H9 (cell line): ENCODE data around the gene SH3GLB2. TPM values are rescaled to one million over a fixed set of nuclear protein-coding genes. Genes with fewer than 3 reads are reported as not detected.

Experiments used
- DNase-seq: peaks from one replicate; pipeline ENCODE4 v3.0.0-alpha.2; 2017
- H2AFZ ChIP-seq: one replicate; pipeline ENCODE4 v1.6.1; 2013; ENCODE audit warnings: mild to moderate bottlenecking, low read length, control low read depth, moderate library complexity
- H2AK5ac ChIP-seq: 2 replicates; pipeline ENCODE4 v1.6.1; 2013; ENCODE audit warnings: low read length, control low read depth, mixed read lengths; ENCODE audit not compliant: insufficient read length
- H2BK120ac ChIP-seq: one replicate; pipeline ENCODE4 v1.6.1; 2013; ENCODE audit warnings: low read depth, mild to moderate bottlenecking, low read length, control low read depth, inconsistent platforms; ENCODE audit not compliant: poor library complexity, severe bottlenecking
- H2BK12ac ChIP-seq: 2 replicates; pipeline ENCODE4 v1.6.1; 2013; ENCODE audit warnings: low read length, control low read depth, mixed read lengths, low read depth; ENCODE audit not compliant: insufficient read length
- H2BK15ac ChIP-seq: 2 replicates; pipeline ENCODE4 v1.6.1; 2013; ENCODE audit warnings: low read depth, low read length, control low read depth
- H2BK20ac ChIP-seq: one replicate; pipeline ENCODE4 v1.6.1; 2013; ENCODE audit warnings: low read depth, mild to moderate bottlenecking, low read length, control low read depth, inconsistent platforms; ENCODE audit not compliant: poor library complexity, severe bottlenecking
- H2BK5ac ChIP-seq: 2 replicates; pipeline ENCODE4 v1.6.1; 2013; ENCODE audit warnings: low read length, control low read depth, mixed read lengths; ENCODE audit not compliant: insufficient read length
- H3K14ac ChIP-seq: 2 replicates; pipeline ENCODE4 v1.6.1; 2013; ENCODE audit warnings: low read length, control low read depth; ENCODE audit not compliant: insufficient read depth
- H3K18ac ChIP-seq: 2 replicates; pipeline ENCODE4 v1.6.1; 2013; ENCODE audit warnings: low read depth, mild to moderate bottlenecking, mixed read lengths, low read length, control low read depth; ENCODE audit not compliant: insufficient read length
- H3K23ac ChIP-seq: 2 replicates; pipeline ENCODE4 v1.6.1; 2013; ENCODE audit warnings: low read length, control low read depth, mixed read lengths, low read depth; ENCODE audit not compliant: insufficient read length
- H3K23me2 ChIP-seq: 2 replicates; pipeline ENCODE4 v1.6.1; 2013; ENCODE audit warnings: low read depth, mild to moderate bottlenecking, mixed read lengths, low read length, control low read depth; ENCODE audit not compliant: insufficient read length, poor library complexity, severe bottlenecking
- H3K27ac ChIP-seq: 2 replicates; pipeline ENCODE4 v1.5.1; 2013; ENCODE audit warnings: low read length, control low read depth, mixed read lengths, low read depth; ENCODE audit not compliant: insufficient read length
- H3K27me3 ChIP-seq: 2 replicates; pipeline ENCODE4 v1.6.1; 2013; ENCODE audit warnings: low read length, control low read depth, inconsistent platforms; ENCODE audit not compliant: insufficient read depth
- H3K4ac ChIP-seq: 2 replicates; pipeline ENCODE4 v1.6.1; 2013; ENCODE audit warnings: low read depth, mild to moderate bottlenecking, control low read depth, inconsistent platforms, low read length, moderate library complexity
- H3K4me1 ChIP-seq: 2 replicates; pipeline ENCODE4 v1.6.1; 2013; ENCODE audit warnings: low read length, control low read depth, inconsistent platforms; ENCODE audit not compliant: insufficient read depth
- H3K4me2 ChIP-seq: 2 replicates; pipeline ENCODE4 v1.6.1; 2013; ENCODE audit warnings: low read length, control low read depth, mixed read lengths; ENCODE audit not compliant: insufficient read length, insufficient read depth
- H3K56ac ChIP-seq: 2 replicates; pipeline ENCODE4 v1.6.1; 2013; ENCODE audit warnings: low read depth, mild to moderate bottlenecking, mixed read lengths, low read length, control low read depth; ENCODE audit not compliant: insufficient read length
- H3K79me1 ChIP-seq: 2 replicates; pipeline ENCODE4 v1.6.1; 2013; ENCODE audit warnings: low read depth, mild to moderate bottlenecking, moderate library complexity, low read length, control low read depth, inconsistent platforms; ENCODE audit not compliant: insufficient read depth, poor library complexity, severe bottlenecking
- H3K79me2 ChIP-seq: 2 replicates; pipeline ENCODE4 v1.6.1; 2013; ENCODE audit warnings: low read length, control low read depth, inconsistent platforms; ENCODE audit not compliant: insufficient read depth
- H3K9ac ChIP-seq: 2 replicates; pipeline ENCODE4 v1.6.1; 2013; ENCODE audit warnings: low read length, control low read depth, mixed read lengths; ENCODE audit not compliant: insufficient read length; ENCODE audit errors: extremely low read depth
- H3K9me3 ChIP-seq: one replicate; pipeline ENCODE4 v1.6.1; 2013; ENCODE audit warnings: low read depth, low read length, inconsistent platforms; ENCODE audit not compliant: control insufficient read depth
- H3T11ph ChIP-seq: one replicate; pipeline ENCODE4 v1.6.1; 2013; ENCODE audit warnings: mild to moderate bottlenecking, low read length, control low read depth, inconsistent platforms
- H4K20me1 ChIP-seq: one replicate; pipeline ENCODE4 v1.6.1; 2013; ENCODE audit not compliant: control insufficient read depth, insufficient read length, insufficient read depth
- H4K5ac ChIP-seq: 2 replicates; pipeline ENCODE4 v1.6.1; 2013; ENCODE audit warnings: low read depth, mild to moderate bottlenecking, mixed read lengths, low read length, control low read depth; ENCODE audit not compliant: insufficient read length
- H4K8ac ChIP-seq: replicated peaks from 2 replicates; pipeline ENCODE4 v1.6.1; 2013; ENCODE audit warnings: low read length, control low read depth, mixed read lengths, low read depth; ENCODE audit not compliant: insufficient read length
- H4K91ac ChIP-seq: 2 replicates; pipeline ENCODE4 v1.6.1; 2013; ENCODE audit warnings: low read depth, mild to moderate bottlenecking, moderate library complexity, mixed read lengths, low read length, control low read depth; ENCODE audit not compliant: insufficient read length
- H3K27ac Mint-ChIP-seq, 3 experiments: 2 replicates in 2 of 3; 3 replicates in 1 of 3; pipeline ENCODE4 v1.8.0; 2020 to 2021; ENCODE audit warnings: mixed read lengths in 3 of 3, mild to moderate bottlenecking in 1 of 3, moderate library complexity in 1 of 3
- H3K27me3 Mint-ChIP-seq: 2 replicates; pipeline ENCODE4 v1.8.0; 2021; ENCODE audit warnings: low read depth, mild to moderate bottlenecking, moderate library complexity, mixed read lengths
- H3K36me3 Mint-ChIP-seq, 3 experiments: 2 replicates in 2 of 3; 3 replicates in 1 of 3; pipeline ENCODE4 v1.8.0; 2020 to 2021; ENCODE audit warnings: low read depth in 3 of 3, mixed read lengths in 3 of 3; ENCODE audit not compliant: insufficient read depth in 1 of 3
- H3K4me1 Mint-ChIP-seq, 2 experiments: 2 replicates each; pipeline ENCODE4 v1.8.0; 2020; ENCODE audit warnings: mixed read lengths in 2 of 2
- H3K4me3 Mint-ChIP-seq, 2 experiments: 2 replicates in 1 of 2; 3 replicates in 1 of 2; pipeline ENCODE4 v1.8.0; 2020 to 2021; ENCODE audit warnings: mild to moderate bottlenecking in 2 of 2, mixed read lengths in 2 of 2, moderate library complexity in 1 of 2
- H3K9me3 Mint-ChIP-seq, 2 experiments: 2 replicates in 1 of 2; 3 replicates in 1 of 2; pipeline ENCODE4 v1.8.0; 2020; ENCODE audit warnings: mild to moderate bottlenecking in 2 of 2, mixed read lengths in 2 of 2, moderate library complexity in 1 of 2
- WGBS: extraction: QIAGEN DNeasy Blood & Tissue Kit; methylation state at CpG from one replicate; pipeline ENCODE4 v1.1.7; 2013; ENCODE audit warnings: missing lambda C conversion rate, low lambda C conversion rate, mixed read lengths; ENCODE audit not compliant: insufficient read length; ENCODE audit errors: extremely low coverage; 5-methylcytosine and 5-hydroxymethylcytosine counted together
- total RNA-seq: library from RNA; stranded (reverse); gene quantifications from 2 replicates; pipeline ENCODE4 v1.2.1, GENCODE V29; 2021
- TF ChIP-seq, protein P1 (sequence below): fragments of 200-600 bp; sonication (generic); conservative IDR thresholded peaks from 3 replicates; pipeline ENCODE4 v1.8.0; 2021; ENCODE audit warnings: antibody characterized with exemption, mild to moderate bottlenecking

Gene SH3GLB2
- total RNA-seq, 1 experiment from 2014 or later = 69.5 TPM

DNA sequence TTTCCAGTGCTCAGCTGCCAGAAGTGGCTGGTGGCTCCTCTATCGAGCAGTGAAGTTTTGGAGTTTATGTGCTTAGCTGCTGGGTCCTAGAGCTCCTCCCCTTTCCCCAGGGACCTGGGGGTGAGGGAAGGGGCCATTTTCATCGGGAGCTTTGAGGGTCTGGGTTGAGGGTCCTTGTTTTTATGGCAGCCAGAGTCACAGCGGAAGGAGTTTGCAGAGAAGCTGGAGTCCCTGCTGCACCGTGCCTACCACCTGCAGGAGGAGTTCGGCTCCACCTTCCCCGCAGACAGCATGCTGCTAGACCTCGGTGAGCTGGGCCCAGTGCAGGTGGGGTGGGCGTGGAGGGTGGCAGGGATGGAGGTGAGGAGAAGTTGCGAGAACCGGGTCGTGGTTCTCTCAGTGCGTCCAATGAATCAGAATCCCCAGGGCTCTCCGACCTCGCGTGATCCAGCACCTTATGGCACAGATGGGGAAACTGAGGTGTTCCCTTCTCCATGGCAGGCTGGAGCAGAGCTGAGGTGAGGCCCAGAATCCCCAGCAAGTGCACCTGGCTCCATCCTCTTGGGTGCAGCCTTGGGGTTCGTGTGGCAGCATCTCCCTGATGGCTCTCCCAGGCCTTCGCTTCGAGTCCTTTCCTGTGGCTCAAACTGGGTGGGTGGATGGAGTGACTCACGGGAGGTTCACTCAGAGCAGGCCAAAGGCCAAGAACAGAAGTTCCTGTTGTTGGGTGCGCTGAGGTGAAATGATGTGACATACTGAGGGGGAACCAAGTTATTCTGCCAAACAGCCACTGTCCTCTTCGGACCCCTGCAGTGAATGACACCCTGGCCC is 31.0 kb upstream of the SH3GLB2 start:
- no peak overlapping the region for H4K5ac ChIP-seq
- H4K8ac ChIP-seq = no peak overlapping the region

More for the DNA sequence above, 31.0 kb upstream of the SH3GLB2 start:
- Histone ChIP-seq H2BK15ac (no peak overlapping the region), H3K79me1 (no peaks in the 10 kb centered on the region), H2BK20ac (no peak overlapping the region), H2BK120ac (no peak overlapping the region), H3T11ph (no peak overlapping the region), H3K23ac (no peak overlapping the region), H3K79me2 (no peaks in the 10 kb centered on the region), H4K91ac (no peak overlapping the region), H3K56ac (no peak overlapping the region), H3K27me3 (no peaks in the 10 kb centered on the region), H3K9ac (no peak overlapping the region), H2AK5ac (no peak overlapping the region), H3K14ac (no peak overlapping the region), H3K4me1 (no peaks in the 10 kb centered on the region), H3K23me2 (no peaks in the 10 kb centered on the region), H3K18ac (no peak overlapping the region), H2BK5ac (no peak overlapping the region), H4K20me1 (no peaks in the 10 kb centered on the region), H2AFZ (no peak overlapping the region), H3K4ac (no peak overlapping the region), H3K9me3 (no peaks in the 10 kb centered on the region), H2BK12ac (no peak overlapping the region), H3K4me2 (no peak overlapping the region), H3K27ac (no peak overlapping the region)
- Mint-ChIP-seq H3K27me3 (no peaks in the 10 kb centered on the region; the same call in 1 of the 2 replicates), H3K27ac (no peak overlapping the region), H3K4me3 (no peak overlapping the region), H3K4me1 (no peaks in the 10 kb centered on the region), H3K9me3 (no peaks in the 10 kb centered on the region), H3K36me3 (peaks cover 13 to 50% (median 39%) of the 10 kb centered on the region in 3 experiments; a peak in 6 of 7 replicates)
- DNase-seq = no peak
- whole genome bisulfite sequencing = no CpG with 5 or more reads among the region's 21 CpGs
- TF ChIP-seq, protein P1, sequence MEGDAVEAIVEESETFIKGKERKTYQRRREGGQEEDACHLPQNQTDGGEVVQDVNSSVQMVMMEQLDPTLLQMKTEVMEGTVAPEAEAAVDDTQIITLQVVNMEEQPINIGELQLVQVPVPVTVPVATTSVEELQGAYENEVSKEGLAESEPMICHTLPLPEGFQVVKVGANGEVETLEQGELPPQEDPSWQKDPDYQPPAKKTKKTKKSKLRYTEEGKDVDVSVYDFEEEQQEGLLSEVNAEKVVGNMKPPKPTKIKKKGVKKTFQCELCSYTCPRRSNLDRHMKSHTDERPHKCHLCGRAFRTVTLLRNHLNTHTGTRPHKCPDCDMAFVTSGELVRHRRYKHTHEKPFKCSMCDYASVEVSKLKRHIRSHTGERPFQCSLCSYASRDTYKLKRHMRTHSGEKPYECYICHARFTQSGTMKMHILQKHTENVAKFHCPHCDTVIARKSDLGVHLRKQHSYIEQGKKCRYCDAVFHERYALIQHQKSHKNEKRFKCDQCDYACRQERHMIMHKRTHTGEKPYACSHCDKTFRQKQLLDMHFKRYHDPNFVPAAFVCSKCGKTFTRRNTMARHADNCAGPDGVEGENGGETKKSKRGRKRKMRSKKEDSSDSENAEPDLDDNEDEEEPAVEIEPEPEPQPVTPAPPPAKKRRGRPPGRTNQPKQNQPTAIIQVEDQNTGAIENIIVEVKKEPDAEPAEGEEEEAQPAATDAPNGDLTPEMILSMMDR = no peak
